NCI-H128 (cell line): Measurements from ENCODE around the gene HCLS1.
"Not testable (repeated sequence)": the region's sequence is repeated elsewhere in the genome, so short reads cannot be mapped to it uniquely, and the experiment has no call there.

ENCODE experiments used
- DNase-seq: peaks from one replicate; lab custom pipeline; 2025; ENCODE audit not compliant: unreplicated experiment; lab: John Stamatoyannopoulos, UW

Gene HCLS1

DNA sequence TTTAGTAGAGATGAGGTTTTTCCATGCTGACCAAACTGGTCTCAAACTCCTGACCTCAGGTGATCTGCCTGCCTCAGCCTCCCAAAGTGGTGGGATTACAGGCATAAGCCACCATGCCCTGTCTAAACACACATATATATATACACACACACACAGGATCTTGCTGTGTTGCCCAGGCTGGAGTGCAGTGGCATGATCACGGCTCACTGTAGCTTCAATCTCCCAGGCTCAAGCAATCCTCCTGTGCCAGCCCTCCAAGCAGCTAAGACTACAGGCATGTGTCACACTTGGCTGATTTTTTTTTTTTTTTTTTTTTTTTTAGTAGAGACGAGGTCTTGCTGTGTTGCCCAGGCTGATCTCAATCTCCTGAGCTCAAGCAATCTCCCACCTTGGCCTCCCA lies 60.8 kb downstream of the HCLS1 start:
- not testable (repeated sequence) for DNase-seq

DNA sequence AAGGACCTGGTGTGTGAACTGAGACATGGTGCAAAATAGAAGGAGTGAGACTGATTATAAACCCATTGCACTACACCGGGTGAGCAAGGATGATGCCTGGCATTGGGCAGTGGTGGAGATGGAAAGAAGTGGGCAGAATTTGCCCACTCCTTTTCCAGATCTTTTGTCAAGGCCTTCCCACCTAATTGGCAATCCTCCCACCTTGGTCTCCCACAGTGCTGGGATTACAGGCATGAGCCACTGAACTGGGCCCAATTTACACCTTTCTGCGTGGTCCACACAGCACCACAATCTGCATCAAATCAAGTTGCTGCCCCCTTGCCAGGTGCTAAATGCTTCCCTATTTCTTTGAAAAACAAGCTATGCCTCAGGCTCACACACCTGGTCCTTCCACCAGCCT lies 62.1 kb downstream of the HCLS1 start:
- DNase-seq: no peak

DNA sequence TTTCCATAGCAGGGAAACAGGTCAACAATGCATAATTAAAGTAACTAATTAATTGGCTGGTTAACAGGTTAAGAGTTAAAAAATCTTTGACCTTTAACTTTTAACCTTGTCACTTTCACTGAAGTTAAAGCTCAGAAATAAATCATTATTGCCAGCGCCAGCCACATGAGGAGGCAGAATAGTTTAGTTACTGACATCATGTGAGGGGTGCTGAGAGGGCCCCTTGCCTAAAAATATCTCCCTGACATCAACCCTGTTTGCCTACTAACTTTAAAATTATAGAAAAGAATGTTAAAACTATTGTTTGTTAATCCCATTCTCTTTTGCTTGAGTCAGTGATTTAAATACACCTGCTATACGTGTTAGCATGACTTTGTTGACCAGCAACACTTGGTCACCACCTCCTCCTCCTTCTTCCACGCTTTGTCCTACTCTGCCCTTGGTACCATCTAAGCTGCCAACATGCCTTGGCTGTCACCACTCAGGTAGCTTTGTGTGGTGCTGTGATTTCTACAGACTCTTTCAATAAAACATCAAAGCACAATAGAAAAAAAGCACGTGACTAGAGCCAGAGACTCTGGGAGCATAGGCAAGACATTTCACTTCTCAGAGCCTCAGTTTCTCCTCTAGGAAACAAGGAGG lies 64.8 kb downstream of the HCLS1 start:
- no peak for DNase-seq

DNA sequence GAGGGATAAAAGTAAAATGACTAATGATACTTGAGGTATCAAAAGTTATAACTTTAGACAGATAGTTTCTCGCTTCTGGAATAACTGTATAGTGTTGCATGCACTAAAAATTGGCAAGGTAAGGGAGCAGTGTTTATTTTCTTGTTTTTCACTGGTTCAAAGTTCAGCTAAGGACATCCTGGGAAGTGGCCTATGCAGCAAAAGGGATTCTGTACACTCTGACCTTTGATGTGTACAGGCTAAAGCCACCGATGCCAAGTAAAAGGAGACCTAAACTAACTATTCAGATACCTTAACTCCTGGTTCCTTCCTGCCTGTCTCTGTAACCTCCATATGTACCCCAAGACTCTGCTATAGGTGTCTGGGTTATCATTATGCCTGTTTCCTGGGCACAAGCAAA lies 65.9 kb downstream of the HCLS1 start:
- DNase-seq: no peak

DNA sequence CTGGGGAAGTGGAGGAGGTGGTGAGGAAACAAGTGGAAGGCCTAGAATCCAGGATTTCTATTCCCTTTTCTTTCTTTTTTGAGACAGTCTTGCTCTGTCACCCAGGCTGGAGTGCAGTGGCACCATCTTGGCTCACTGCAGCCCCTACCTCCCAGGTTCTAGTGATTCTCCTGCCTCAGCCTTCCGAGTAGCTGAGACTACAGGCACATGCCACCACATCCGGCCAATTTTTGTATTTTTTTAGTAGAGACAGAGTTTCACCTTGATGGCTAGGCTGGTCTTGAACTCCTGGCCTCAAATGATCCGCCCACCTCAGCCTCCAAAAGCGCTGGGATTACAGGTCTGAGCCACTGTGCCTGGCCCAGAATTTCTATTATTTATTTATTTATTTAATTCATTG lies 66.9 kb downstream of the HCLS1 start:
- not testable (repeated sequence) for DNase-seq

DNA sequence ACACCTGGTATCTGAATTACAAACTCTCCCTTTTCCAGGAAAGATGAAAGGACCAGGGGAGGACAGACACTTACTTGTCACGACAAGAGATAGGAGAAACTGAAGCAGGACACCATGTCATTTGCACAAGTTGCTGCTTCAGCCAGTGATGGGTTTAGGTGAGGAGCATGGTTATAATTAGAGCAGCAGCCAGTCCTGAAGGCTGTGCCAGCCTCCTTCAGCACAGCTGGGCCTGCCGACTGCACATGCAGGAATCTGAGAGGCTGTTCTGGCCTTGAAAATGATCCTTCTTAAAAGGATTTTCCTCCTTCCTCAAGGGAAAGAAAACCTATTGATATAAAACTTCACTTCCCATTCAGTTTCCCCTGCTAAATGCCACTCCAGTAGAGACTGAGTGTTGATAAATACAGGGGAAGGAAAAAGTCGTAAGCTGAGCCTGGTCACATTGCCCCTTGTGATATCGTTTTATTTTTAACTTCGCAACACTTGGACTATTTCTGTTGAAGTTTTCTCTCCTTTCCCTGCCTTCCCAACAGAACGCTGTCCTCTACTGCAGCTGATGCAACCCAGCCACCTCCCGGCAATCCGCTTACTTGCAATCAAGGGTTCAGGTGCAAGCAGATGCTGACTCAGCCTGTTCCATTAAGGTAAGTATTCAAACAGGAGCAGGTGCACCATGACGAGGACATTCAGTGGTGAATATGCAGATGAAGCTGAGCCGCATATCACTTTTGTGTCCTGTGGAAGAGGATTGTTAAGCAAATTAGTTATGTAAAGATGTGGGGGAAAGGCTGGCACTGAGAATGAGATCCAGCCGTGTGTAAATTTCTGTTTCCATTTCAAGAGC lies 67.6 kb downstream of the HCLS1 start, which contains the start of gene FBXO40:
TSS of gene FBXO40 (plus strand) at position 524 of the 847 bp plus-strand sequence. CDS start 27,197 bp downstream, outside the sequence.
- peak; percentile 79 for DNase-seq

DNA sequence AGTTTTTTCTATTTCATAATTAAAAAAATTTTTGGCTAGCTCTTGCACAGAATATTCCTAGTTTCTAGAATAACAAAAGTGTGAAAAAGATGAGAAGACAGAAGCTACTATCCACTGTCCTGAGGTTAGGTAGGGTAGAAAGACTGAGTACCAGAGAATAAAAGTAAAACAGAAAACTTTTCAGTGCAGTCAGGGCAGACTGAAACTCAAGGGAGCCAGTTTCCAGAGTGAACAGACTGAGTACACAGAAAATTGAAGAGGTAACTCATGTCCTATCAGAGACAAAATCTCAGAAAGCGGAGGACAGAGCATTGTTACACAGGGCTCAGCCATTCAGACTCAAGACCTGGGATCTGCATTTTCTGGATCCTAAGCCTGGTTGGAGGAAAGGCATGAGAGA lies 76.3 kb downstream of the HCLS1 start:
- no peak for DNase-seq

DNA sequence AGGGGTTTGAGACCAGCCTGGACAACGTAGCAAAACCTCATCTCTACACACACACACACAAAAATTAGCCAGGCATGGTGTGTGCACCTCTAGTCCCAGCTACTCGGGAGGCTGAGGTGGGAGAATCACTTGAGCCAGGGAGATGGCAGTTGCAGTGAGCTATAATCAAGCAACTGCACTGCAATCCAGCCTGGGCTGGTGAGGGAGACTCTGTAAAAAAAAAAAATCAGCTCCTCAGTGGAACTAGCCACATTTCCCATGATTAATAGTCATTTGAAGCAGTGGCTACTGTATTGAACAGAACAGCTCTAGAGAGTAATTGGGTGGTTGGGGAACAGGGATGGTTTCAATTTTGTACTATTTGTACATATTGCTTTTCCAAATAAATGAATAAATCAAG lies 79.0 kb downstream of the HCLS1 start:
- no peak for DNase-seq
